Panc1 (cell line): ENCODE measurements around the gene PPP4R2. TPM values are rescaled to one million over a fixed set of nuclear protein-coding genes. Genes with fewer than 3 reads are reported as not detected.

Experiments used
- ATAC-seq: fragments of 200-7000 bp; cut with Tn5 transposase; 2 replicates; pipeline ENCODE4 v1.9.1; 2020; ENCODE audit warnings: mild to moderate bottlenecking, moderate library complexity
- BruUV-seq: library from RNA; stranded (reverse); fragments of 400-500 nt; replicated peaks from 2 replicates; lab custom pipeline; 2021; lab: Mats Ljungman, UMichigan
- CTCF ChIA-PET: fragments of 300-600 bp; sonication (Branson Sonifier 250); formaldehyde crosslinking; loops from one replicate; lab custom pipeline; 2022; ENCODE audit warnings: antibody characterized with exemption; lab: Charles Lee
- POLR2A ChIA-PET: fragments of 300-600 bp; sonication (Branson Sonifier 250); formaldehyde crosslinking; loops from one replicate; lab custom pipeline; 2022; ENCODE audit warnings: antibody characterized with exemption; lab: Charles Lee
- DNase-seq: peaks from one replicate; pipeline ENCODE4 v3.0.0-alpha.2; 2010; ENCODE audit warnings: low read depth, low spot score
- H3K27ac ChIP-seq: 2 replicates; pipeline ENCODE4 v1.5.1; 2011; ENCODE audit warnings: mild to moderate bottlenecking, low read length, inconsistent platforms
- H3K27me3 ChIP-seq: fragments of 200-500 bp; sonication (Bioruptor generic); 2 replicates; pipeline ENCODE4 v1.6.0; 2014; ENCODE audit warnings: low read length, inconsistent platforms; ENCODE audit not compliant: control insufficient read depth, insufficient read depth
- H3K36me3 ChIP-seq: fragments of 200-500 bp; sonication (Bioruptor generic); 2 replicates; pipeline ENCODE4 v1.5.1; 2014; ENCODE audit warnings: inconsistent platforms, mild to moderate bottlenecking, low read length, moderate library complexity; ENCODE audit not compliant: control insufficient read depth, insufficient read depth
- H3K4me1 ChIP-seq: 2 replicates; pipeline ENCODE4 v1.5.1; 2011; ENCODE audit warnings: inconsistent platforms, mild to moderate bottlenecking, low read length, moderate library complexity; ENCODE audit not compliant: control insufficient read depth, insufficient read depth
- H3K4me3 ChIP-seq, 2 experiments: 2 replicates each; pipeline ENCODE4 v1.5.1; 2011 to 2012; ENCODE audit warnings: low read depth in 2 of 2, low read length in 2 of 2, mild to moderate bottlenecking in 2 of 2, inconsistent platforms in 1 of 2, moderate library complexity in 1 of 2
- H3K9me3 ChIP-seq: fragments of 200-500 bp; sonication (Bioruptor generic); 2 replicates; pipeline ENCODE4 v1.5.1; 2014; ENCODE audit warnings: low read depth, mild to moderate bottlenecking, inconsistent platforms, low read length, moderate library complexity; ENCODE audit not compliant: control insufficient read depth, insufficient read depth
- CTCF ChIP-seq: fragments of 450-650 bp; IDR thresholded peaks from 2 replicates; pipeline ENCODE4 v1.5.1; 2017; ENCODE audit warnings: mild to moderate bottlenecking
- POLR2AphosphoS5 ChIP-seq: IDR thresholded peaks from 2 replicates; pipeline ENCODE4 v1.6.1; 2012; ENCODE audit warnings: mild to moderate bottlenecking, low read depth, low read length, moderate library complexity
- REST ChIP-seq, 2 experiments: IDR thresholded peaks; 2 replicates each; pipeline ENCODE4 v1.6.1; 2011 to 2012; ENCODE audit warnings: low read depth in 2 of 2, control low read depth in 1 of 2, low read length in 1 of 2, mild to moderate bottlenecking in 1 of 2, moderate library complexity in 1 of 2; ENCODE audit not compliant: insufficient read depth in 1 of 2
- SIN3A ChIP-seq: IDR thresholded peaks from 2 replicates; pipeline ENCODE4 v1.6.1; 2012; ENCODE audit warnings: low read depth, mild to moderate bottlenecking, low read length, moderate library complexity, borderline replicate concordance; ENCODE audit not compliant: insufficient read depth
- TCF7L2 ChIP-seq: IDR thresholded peaks from 2 replicates; pipeline ENCODE4 v1.6.1; 2011; ENCODE audit warnings: mild to moderate bottlenecking, low read depth, low read length, inconsistent platforms
- in situ Hi-C: cut with HindIII; loops from 2 replicates; pipeline ENCODE4 v1.10.0; 2016; ENCODE audit warnings: low sequenced_read_pairs, low pct_unique_long_range_greater_than_20kb
- intact Hi-C: fragments of 100-400 bp; cut with micrococcal nuclease; formaldehyde crosslinking; loops from one replicate; pipeline ENCODE4 v1.10.0; 2022; ENCODE audit not compliant: unreplicated experiment
- total RNA-seq: library from RNA; stranded (reverse); gene quantifications from one replicate; pipeline ENCODE4 v1.2.1, GENCODE V29; 2021; ENCODE audit not compliant: unreplicated experiment

PPP4R2 gene
- total RNA-seq, 1 experiment from 2014 or later, result 59.8 TPM

GRCh38 chr3:72982609-72983366, 13.8 kb upstream of the PPP4R2 start:
- ChIA-PET POLR2A (no interaction called here), CTCF (no interaction called here)
- H3K9me3 ChIP-seq, result no peaks in the 10 kb centered on the region
- no peaks in the 10 kb centered on the region for H3K27me3 ChIP-seq
- no peak for ATAC-seq
- in situ Hi-C loops (no loop called here), intact Hi-C loops (no loop called here)
- no peak overlapping the region for H3K27ac ChIP-seq
- H3K4me3 ChIP-seq, result no peak overlapping the region
- DNase-seq, result no peak
- no TSS peak for BruUV-seq
- no peaks in the 10 kb centered on the region for H3K4me1 ChIP-seq
- TF ChIP-seq POLR2AphosphoS5 (no peak), SIN3A (no peak), TCF7L2 (no peak), CTCF (no peak), REST (IDR thresholded peaks at IDR 0.05; ENCODE audit: insufficient read depth in 1 of 2, low read depth in 2 of 2, low read length in 1 of 2) (no peak)
- no peaks in the 10 kb centered on the region for H3K36me3 ChIP-seq

- intact Hi-C loops, result no loop called here
- CTCF ChIA-PET, result no interaction called here
- no peak for TF ChIP-seq TCF7L2
- TF ChIP-seq REST (IDR thresholded peaks at IDR 0.05; ENCODE audit: insufficient read depth in 1 of 2, low read depth in 2 of 2, low read length in 1 of 2), result no peak
- TF ChIP-seq SIN3A, result no peak
- TF ChIP-seq CTCF, result no peak
- TF ChIP-seq POLR2AphosphoS5, result no peak
- H3K27me3 ChIP-seq, result no peaks in the 10 kb centered on the region
- no peak overlapping the region for H3K4me3 ChIP-seq
- no peak for ATAC-seq
- no peaks in the 10 kb centered on the region for H3K9me3 ChIP-seq
- in situ Hi-C loops, result no loop called here
- no peak overlapping the region for H3K27ac ChIP-seq
- POLR2A ChIA-PET, result no interaction called here
- no peaks in the 10 kb centered on the region for H3K36me3 ChIP-seq
- H3K4me1 ChIP-seq, result no peaks in the 10 kb centered on the region
- DNase-seq, result no peak
- BruUV-seq, result no TSS peak
Measured at GRCh38 chr3:72985576-72985975, 11.0 kb upstream of the PPP4R2 start.
